RPMI7951 (cell line): Measurements from ENCODE around the gene SMIM14. TPM values are rescaled to one million over a fixed set of nuclear protein-coding genes. Genes with fewer than 3 reads are reported as not detected.

Experiments used
- DNase-seq: peaks from one replicate; pipeline ENCODE4 v3.0.0-alpha.2; 2012; ENCODE audit warnings: low read depth
- total RNA-seq: library from RNA; depleted of rRNA; stranded (reverse); fragments of >200 nt; shearing (Covaris generic); gene quantifications from 2 replicates; pipeline ENCODE4 v1.2.3, GENCODE V29; 2014; rRNA removed

The SMIM14 gene
- total RNA-seq, 1 experiment from 2014 or later, result 38.3 TPM

- DNase-seq, result no peak
These were observed 136.5 kb downstream of the SMIM14 start for GRCh38 chr4:39502019-39502663.

GRCh38 chr4:39498727-39499020 is 140.0 kb downstream of the SMIM14 start:
- no peak for DNase-seq

- no peak for DNase-seq
These were observed 140.5 kb downstream of the SMIM14 start for GRCh38 chr4:39497909-39498726.

Other genes with a start within 250 kb of the SMIM14 start
- gene KLB, start 231.9 kb downstream of the SMIM14 start, total RNA-seq, result not detected in 2 replicates
- gene RPL9, start 179.9 kb downstream of the SMIM14 start, total RNA-seq, result 1,530 and 1,643 TPM in 2 replicates
- gene LIAS, start 179.8 kb downstream of the SMIM14 start, total RNA-seq, result 8.1 and 11.0 TPM in 2 replicates
- gene UGDH, start 111.4 kb downstream of the SMIM14 start, total RNA-seq, result 50.3 and 52.3 TPM in 2 replicates
- 13.4 and 23.4 TPM in 2 replicates for gene UBE2K, start 59.3 kb upstream of the SMIM14 start, total RNA-seq